Fibroblast of the aortic adventitia (primary cell): ENCODE results near the gene TMEM86B. TPM values are rescaled to one million over a fixed set of nuclear protein-coding genes. Genes with fewer than 3 reads are reported as not detected.

ENCODE experiments used
- DNase-seq: peaks from one replicate; pipeline ENCODE4 v3.0.0-alpha.2; 2010; ENCODE audit warnings: low read depth
- H3K4me3 ChIP-seq: 2 replicates; pipeline ENCODE4 v1.5.1; 2011; ENCODE audit warnings: low read depth, mild to moderate bottlenecking, control low read depth, low read length, moderate library complexity
- CTCF ChIP-seq: IDR thresholded peaks from 2 replicates; pipeline ENCODE4 v1.5.1; 2011; ENCODE audit warnings: mild to moderate bottlenecking, low read length, control low read depth, inconsistent platforms; ENCODE audit not compliant: insufficient read depth
- total RNA-seq: library from RNA; depleted of rRNA; stranded (reverse); fragments of >200 nt; gene quantifications from 2 replicates; pipeline ENCODE4 v1.2.3, GENCODE V29; 2012; ENCODE audit warnings: low replicate concordance

Gene TMEM86B
- total RNA-seq, 1 donor, result 1.8 TPM

- H3K4me3 ChIP-seq, result no peak overlapping the region
- DNase-seq, result no peak
- no peak for TF ChIP-seq CTCF
These were observed 35.1 kb downstream of the TMEM86B start for GRCh38 chr19:55193481-55193880.

- no peak overlapping the region for H3K4me3 ChIP-seq
- no peak for TF ChIP-seq CTCF
- peak; percentile 91 for DNase-seq
These were observed 39.1 kb downstream of the TMEM86B start for GRCh38 chr19:55189403-55189835.

GRCh38 chr19:55188625-55189024 is 39.9 kb downstream of the TMEM86B start:
- H3K4me3 ChIP-seq, result no peak overlapping the region
- no peak for TF ChIP-seq CTCF
- no peak for DNase-seq

- TF ChIP-seq CTCF, result no peak
- no peak overlapping the region for H3K4me3 ChIP-seq
These were observed 42.5 kb downstream of the TMEM86B start for GRCh38 chr19:55186080-55186479.

GRCh38 chr19:55181740-55182139 is 46.8 kb downstream of the TMEM86B start:
- no peak overlapping the region for H3K4me3 ChIP-seq
- DNase-seq, result no peak
- no peak for TF ChIP-seq CTCF

More at GRCh38 chr19:55186080-55186479, 42.5 kb downstream of the TMEM86B start:
- no peak for DNase-seq

- peak within 1 kb of the TSS; percentile 57 for H3K4me3 ChIP-seq
- no peak for DNase-seq
- no peak for TF ChIP-seq CTCF
These were observed 48.7 kb downstream of the TMEM86B start, which contains the start of gene SYT5 for GRCh38 chr19:55179606-55180484. Gene SYT5 (minus strand): TSS chr19:55180289. CDS start chr19:55179041, 1,248 bp downstream.
